ENCODE measurements around the gene ANAPC1.

DNA sequence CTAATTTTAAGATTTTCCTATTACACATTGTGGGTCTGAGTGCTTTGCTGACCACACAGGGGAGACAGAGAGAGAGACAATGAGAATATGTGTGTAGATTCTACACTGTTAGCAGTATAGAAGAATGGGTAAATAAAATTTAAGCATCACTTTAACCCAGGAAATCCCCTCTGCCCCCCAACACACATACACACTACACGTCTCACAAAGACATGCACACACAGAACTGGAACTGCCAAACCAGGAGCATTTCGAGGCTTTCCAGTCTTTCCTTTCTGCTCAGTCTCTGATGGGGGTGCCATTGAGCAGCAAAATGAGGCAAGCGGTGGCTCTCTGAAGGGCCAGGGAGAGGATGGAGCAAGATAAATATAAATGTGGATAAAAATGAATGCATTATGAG lies 16.9 kb upstream of the ANAPC1 start:
- TF ChIP-seq, protein P1, sequence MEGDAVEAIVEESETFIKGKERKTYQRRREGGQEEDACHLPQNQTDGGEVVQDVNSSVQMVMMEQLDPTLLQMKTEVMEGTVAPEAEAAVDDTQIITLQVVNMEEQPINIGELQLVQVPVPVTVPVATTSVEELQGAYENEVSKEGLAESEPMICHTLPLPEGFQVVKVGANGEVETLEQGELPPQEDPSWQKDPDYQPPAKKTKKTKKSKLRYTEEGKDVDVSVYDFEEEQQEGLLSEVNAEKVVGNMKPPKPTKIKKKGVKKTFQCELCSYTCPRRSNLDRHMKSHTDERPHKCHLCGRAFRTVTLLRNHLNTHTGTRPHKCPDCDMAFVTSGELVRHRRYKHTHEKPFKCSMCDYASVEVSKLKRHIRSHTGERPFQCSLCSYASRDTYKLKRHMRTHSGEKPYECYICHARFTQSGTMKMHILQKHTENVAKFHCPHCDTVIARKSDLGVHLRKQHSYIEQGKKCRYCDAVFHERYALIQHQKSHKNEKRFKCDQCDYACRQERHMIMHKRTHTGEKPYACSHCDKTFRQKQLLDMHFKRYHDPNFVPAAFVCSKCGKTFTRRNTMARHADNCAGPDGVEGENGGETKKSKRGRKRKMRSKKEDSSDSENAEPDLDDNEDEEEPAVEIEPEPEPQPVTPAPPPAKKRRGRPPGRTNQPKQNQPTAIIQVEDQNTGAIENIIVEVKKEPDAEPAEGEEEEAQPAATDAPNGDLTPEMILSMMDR (IDR thresholded peaks at IDR 0.05) = no peak
- TF ChIP-seq POLR2A (IDR thresholded peaks at IDR 0.05) = no peak

Data from breast epithelium (tissue), 3 donors.